ENCODE results near the gene PANK2. TPM values are rescaled to one million over a fixed set of nuclear protein-coding genes. Genes with fewer than 3 reads are reported as not detected.

PANK2 gene
- total RNA-seq, 1 donor from 2014 or later: 65.4 TPM

- Mint-ChIP-seq H3K27ac (ENCODE audit: unreplicated experiment) (no peak overlapping the region), H3K36me3 (ENCODE audit: low read depth) (peaks cover 15% of the 10 kb centered on the region), H3K9me3 (peaks cover 3% of the 10 kb centered on the region), H3K4me3 (no peak overlapping the region), H3K27me3 (ENCODE audit: low read depth) (peaks cover 13% of the 10 kb centered on the region), H3K4me1 (peaks cover 18% of the 10 kb centered on the region)
- DNase-seq (ENCODE audit: low read depth, low spot score): no peak
- no peak for TF ChIP-seq CTCF (conservative IDR thresholded peaks at IDR 0.05)
Measured at GRCh38 chr20:3932681-3933080, 43.5 kb downstream of the PANK2 start.

DNA sequence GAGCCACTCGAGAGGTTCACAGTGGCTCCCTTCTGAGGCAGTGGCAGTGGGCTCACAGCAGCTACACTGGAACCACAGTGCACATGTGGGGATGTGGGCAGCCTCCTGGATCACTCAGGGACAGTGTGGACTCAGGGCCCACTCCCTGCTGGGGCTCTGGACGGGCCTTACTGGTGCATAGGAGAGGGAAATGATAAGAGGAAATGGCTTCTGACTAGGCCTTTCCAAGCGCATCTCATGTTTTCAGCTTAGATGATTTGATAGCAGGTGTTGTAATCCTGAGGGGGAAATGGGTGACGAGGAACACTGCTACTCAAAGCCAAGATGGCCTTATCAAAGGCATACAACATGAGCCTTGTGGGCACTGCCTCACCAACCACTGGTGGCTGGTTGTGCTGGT lies 44.0 kb downstream of the PANK2 start:
- no peak overlapping the region for H3K27ac Mint-ChIP-seq (ENCODE audit: unreplicated experiment)
- H3K4me1 Mint-ChIP-seq: peaks cover 13% of the 10 kb centered on the region
- no peak overlapping the region for H3K4me3 Mint-ChIP-seq
- H3K9me3 Mint-ChIP-seq: peaks cover 3% of the 10 kb centered on the region
- no peak for DNase-seq (ENCODE audit: low read depth, low spot score)
- peaks cover 10% of the 10 kb centered on the region for H3K27me3 Mint-ChIP-seq (ENCODE audit: low read depth)
- TF ChIP-seq CTCF (conservative IDR thresholded peaks at IDR 0.05): no peak
- peaks cover 17% of the 10 kb centered on the region for H3K36me3 Mint-ChIP-seq (ENCODE audit: low read depth)

GRCh38 chr20:3934624-3935023 lies 45.4 kb downstream of the PANK2 start:
- Mint-ChIP-seq H3K4me1 (peaks cover 12% of the 10 kb centered on the region), H3K27ac (ENCODE audit: unreplicated experiment) (no peak overlapping the region), H3K9me3 (peaks cover 3% of the 10 kb centered on the region), H3K27me3 (ENCODE audit: low read depth) (peaks cover 9% of the 10 kb centered on the region), H3K36me3 (ENCODE audit: low read depth) (peaks cover 25% of the 10 kb centered on the region), H3K4me3 (no peak overlapping the region)
- no peak for DNase-seq (ENCODE audit: low read depth, low spot score)
- no peak for TF ChIP-seq CTCF (conservative IDR thresholded peaks at IDR 0.05)

DNA sequence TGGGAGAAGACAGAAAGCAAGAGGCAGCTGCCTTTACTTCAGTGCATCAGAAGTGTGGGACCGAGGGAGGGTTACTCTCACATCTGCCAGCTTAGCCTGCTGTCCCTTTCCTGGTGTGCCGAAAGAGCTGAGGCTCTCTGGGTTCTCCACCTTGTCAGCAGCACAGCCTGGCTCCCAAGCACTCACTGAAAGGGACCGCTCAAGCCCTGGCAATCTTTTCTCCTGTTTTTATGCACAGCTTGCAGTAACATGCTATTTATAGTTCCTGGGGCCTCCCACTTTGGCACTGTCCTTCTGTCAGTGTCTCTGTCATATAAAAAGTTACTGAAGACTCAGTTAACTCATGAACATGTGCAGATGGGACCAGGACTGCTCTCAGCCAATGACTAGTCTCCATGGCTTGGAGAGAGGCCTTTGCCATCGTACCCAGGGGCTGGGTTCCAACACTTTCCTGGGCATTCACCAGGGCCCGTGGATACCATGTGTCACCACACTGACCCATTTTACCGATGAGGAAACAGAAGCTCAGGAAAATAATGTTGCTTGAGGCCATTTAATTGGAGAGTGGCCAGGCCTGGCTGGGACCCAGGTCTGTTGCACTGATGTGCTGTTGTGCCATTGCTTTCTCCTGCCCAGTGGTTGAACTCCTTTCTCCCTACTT lies 46.2 kb downstream of the PANK2 start:
- Mint-ChIP-seq H3K4me1 (peaks cover 7% of the 10 kb centered on the region), H3K27me3 (ENCODE audit: low read depth) (peaks cover 5% of the 10 kb centered on the region), H3K36me3 (ENCODE audit: low read depth) (peaks cover 30% of the 10 kb centered on the region), H3K27ac (ENCODE audit: unreplicated experiment) (no peak overlapping the region), H3K9me3 (peaks cover 3% of the 10 kb centered on the region), H3K4me3 (no peak overlapping the region)
- TF ChIP-seq CTCF (conservative IDR thresholded peaks at IDR 0.05): no peak
- no peak for DNase-seq (ENCODE audit: low read depth, low spot score)

- Mint-ChIP-seq H3K36me3 (ENCODE audit: low read depth) (peaks cover 33% of the 10 kb centered on the region), H3K4me3 (no peak overlapping the region), H3K9me3 (peaks cover 3% of the 10 kb centered on the region), H3K27ac (ENCODE audit: unreplicated experiment) (no peak overlapping the region), H3K4me1 (peaks cover 2% of the 10 kb centered on the region), H3K27me3 (ENCODE audit: low read depth) (no peaks in the 10 kb centered on the region)
- no peak for TF ChIP-seq CTCF (conservative IDR thresholded peaks at IDR 0.05)
- DNase-seq (ENCODE audit: low read depth, low spot score): no peak
Measured at GRCh38 chr20:3935956-3936340, 46.8 kb downstream of the PANK2 start.
